K562 (cell line): ENCODE results near the gene SUSD3. TPM values are rescaled to one million over a fixed set of nuclear protein-coding genes. Genes with fewer than 3 reads are reported as not detected.

Experiments
- CBX5 ChIP-seq: IDR thresholded peaks from 2 replicates; pipeline ENCODE4 v1.6.1; 2014; ENCODE audit warnings: low read depth, borderline replicate concordance
- CEBPG ChIP-seq, 3 experiments: fragments of 200-800 bp in 1 of 3; sonication (Bioruptor generic) in 1 of 3; sonication (generic) in 1 of 3; formaldehyde crosslinking in 1 of 3; IDR thresholded peaks in 2 of 3; conservative IDR thresholded peaks in 1 of 3; 2 replicates each; pipeline versions ENCODE4 v1.6.1 to v1.8.0; 2016 to 2022; ENCODE audit warnings: missing compliant biosample characterization in 2 of 3, missing genetic modification characterization in 2 of 3, mild to moderate bottlenecking in 1 of 3, missing genetic modification reagents in 1 of 3
- FOXJ2 ChIP-seq: fragments of 200-800 bp; sonication (Bioruptor generic); IDR thresholded peaks from 2 replicates; pipeline ENCODE4 v1.6.1; 2016; ENCODE audit warnings: missing genetic modification characterization, missing compliant biosample characterization
- HDGF ChIP-seq: fragments of 450-650 bp; IDR thresholded peaks from 2 replicates; pipeline ENCODE4 v1.6.1; 2016
- HMBOX1 ChIP-seq: sonication (generic); IDR thresholded peaks from 2 replicates; pipeline ENCODE4 v1.6.1; 2016
- KAT8 ChIP-seq: fragments of 450-650 bp; IDR thresholded peaks from 2 replicates; pipeline ENCODE4 v1.6.1; 2016; ENCODE audit warnings: low read depth, mild to moderate bottlenecking
- KLF16 ChIP-seq: IDR thresholded peaks from 2 replicates; pipeline ENCODE4 v1.6.1; 2016; ENCODE audit warnings: antibody characterized with exemption
- PTTG1 ChIP-seq: fragments of 450-650 bp; IDR thresholded peaks from 2 replicates; pipeline ENCODE4 v1.6.1; 2016; ENCODE audit warnings: low read depth, mild to moderate bottlenecking, missing genetic modification characterization, missing compliant biosample characterization
- ZBTB9 ChIP-seq: fragments of 450-650 bp; formaldehyde crosslinking; IDR thresholded peaks from 2 replicates; pipeline ENCODE4 v1.4.0; 2020; ENCODE audit warnings: mild to moderate bottlenecking, moderate library complexity
- polyA plus RNA-seq, 8 experiments: library from polyadenylated mRNA; depleted of rRNA in 4 of 8; stranded (reverse) in 5 of 8; unstranded in 3 of 8; fragments of >200 nt; fragmentation: Nextera tagmentation in 2 of 8; fragmentation: Illumina TruSeq in 1 of 8; extraction: Ambion mirVana in 2 of 8; extraction: Trizol in 1 of 8; gene quantifications; 2 replicates each; pipeline versions ENCODE4 v1.2.1 to v1.2.3, GENCODE V29; 2011 to 2014; ENCODE audit warnings: inconsistent platforms in 1 of 8, missing spikeins in 1 of 8
- total RNA-seq, 7 experiments: library from RNA; depleted of rRNA in 6 of 7; stranded (reverse); fragments of >200 nt in 6 of 7; fragmentation: Illumina TruSeq in 2 of 7; extraction: Trizol in 2 of 7; gene quantifications; 2 replicates each; pipeline versions ENCODE4 v1.2.1 to v1.2.3, GENCODE V29; 2011 to 2021; ENCODE audit warnings: low replicate concordance in 1 of 7
- TF ChIP-seq, protein P1 (sequence below), 2 experiments: fragments of 450-650 bp; IDR thresholded peaks; 2 replicates each; pipeline ENCODE4 v1.6.1; 2016; ENCODE audit warnings: mild to moderate bottlenecking in 2 of 2, borderline replicate concordance in 1 of 2, low read depth in 1 of 2, moderate library complexity in 1 of 2
- TF ChIP-seq, protein P2 (sequence below): fragments of 450-650 bp; conservative IDR thresholded peaks from 2 replicates; pipeline ENCODE4 v1.6.1; 2016; ENCODE audit warnings: missing genetic modification characterization, low read depth, mild to moderate bottlenecking, control low read depth, missing compliant biosample characterization
- TF ChIP-seq, protein P3 (sequence below): fragments of 450-650 bp; formaldehyde crosslinking; conservative IDR thresholded peaks from 2 replicates; pipeline ENCODE4 v1.4.0; 2022; ENCODE audit warnings: mild to moderate bottlenecking, missing genetic modification characterization

Gene SUSD3
- total and polyA plus RNA-seq, 9 of the 15 experiments (the other 6 are each of a cell fraction or from before 2014, with no cell fraction given): 1.3 to 21.7 (median 11.4) TPM

GRCh38 chr9:93095205-93096130, 37.0 kb downstream of the SUSD3 start (continued):
- TF ChIP-seq, protein P1, sequence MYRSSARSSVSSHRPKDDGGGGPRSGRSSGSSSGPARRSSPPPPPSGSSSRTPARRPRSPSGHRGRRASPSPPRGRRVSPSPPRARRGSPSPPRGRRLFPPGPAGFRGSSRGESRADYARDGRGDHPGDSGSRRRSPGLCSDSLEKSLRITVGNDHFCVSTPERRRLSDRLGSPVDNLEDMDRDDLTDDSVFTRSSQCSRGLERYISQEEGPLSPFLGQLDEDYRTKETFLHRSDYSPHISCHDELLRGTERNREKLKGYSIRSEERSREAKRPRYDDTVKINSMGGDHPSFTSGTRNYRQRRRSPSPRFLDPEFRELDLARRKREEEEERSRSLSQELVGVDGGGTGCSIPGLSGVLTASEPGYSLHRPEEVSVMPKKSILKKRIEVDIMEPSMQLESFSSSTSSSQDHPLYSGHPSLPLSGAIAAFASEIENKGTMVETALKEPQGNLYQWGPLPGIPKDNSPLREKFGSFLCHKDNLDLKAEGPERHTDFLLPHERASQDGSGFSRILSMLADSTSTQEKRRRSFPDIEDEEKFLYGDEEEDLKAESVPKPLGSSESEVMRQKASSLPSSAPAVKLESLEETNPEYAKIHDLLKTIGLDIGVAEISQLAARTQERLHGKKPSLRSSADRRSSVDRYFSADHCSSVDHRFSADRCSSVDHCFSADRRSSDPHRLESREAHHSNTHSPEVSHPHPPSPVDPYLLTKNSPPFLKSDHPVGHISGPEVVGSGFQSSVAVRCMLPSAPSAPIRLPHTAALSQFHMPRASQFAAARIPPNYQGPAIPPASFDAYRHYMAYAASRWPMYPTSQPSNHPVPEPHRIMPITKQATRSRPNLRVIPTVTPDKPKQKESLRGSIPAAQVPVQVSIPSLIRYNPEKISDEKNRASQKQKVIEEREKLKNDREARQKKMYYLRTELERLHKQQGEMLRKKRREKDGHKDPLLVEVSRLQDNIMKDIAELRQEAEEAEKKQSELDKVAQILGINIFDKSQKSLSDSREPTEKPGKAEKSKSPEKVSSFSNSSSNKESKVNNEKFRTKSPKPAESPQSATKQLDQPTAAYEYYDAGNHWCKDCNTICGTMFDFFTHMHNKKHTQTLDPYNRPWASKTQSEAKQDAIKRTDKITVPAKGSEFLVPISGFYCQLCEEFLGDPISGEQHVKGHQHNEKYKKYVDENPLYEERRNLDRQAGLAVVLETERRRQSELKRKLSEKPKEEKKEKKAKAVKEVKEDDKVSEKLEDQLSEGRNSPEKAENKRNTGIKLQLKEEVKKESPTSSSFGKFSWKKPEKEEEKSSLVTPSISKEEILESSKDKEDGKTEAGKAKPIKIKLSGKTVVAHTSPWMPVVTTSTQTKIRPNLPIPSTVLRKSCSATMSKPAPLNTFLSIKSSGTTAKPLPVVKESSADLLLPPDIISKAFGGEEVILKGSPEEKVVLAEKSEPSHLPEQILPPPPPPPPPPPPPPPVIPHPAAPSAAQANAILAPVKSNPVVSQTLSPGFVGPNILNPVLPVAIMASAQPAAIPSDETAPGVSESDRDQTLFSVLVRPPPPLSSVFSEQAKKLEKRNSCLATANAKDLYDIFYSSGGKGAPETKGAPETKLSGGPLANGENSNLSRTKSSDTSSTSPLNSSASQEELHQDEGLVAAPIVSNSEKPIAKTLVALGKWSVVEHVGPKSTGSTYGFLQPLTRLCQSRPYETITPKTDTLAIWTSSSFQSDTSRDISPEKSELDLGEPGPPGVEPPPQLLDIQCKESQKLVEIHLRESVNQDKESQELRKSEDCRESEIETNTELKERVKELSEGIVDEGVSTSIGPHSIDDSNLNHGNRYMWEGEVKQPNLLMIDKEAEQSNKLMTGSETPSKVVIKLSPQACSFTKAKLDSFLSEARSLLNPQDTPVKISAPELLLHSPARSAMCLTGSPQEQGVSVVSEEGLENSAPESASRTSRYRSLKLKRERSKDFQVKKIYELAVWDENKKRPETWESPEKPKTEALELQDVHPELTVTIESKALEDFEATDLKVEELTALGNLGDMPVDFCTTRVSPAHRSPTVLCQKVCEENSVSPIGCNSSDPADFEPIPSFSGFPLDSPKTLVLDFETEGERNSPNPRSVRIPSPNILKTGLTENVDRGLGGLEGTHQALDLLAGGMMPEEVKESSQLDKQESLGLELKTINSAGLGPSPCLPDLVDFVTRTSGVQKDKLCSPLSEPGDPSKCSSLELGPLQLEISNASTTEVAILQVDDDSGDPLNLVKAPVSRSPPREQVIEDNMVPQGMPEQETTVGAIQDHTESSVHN (IDR thresholded peaks at IDR 0.05; ENCODE audit: borderline replicate concordance in 1 of 2, low read depth in 1 of 2): no peak
- TF ChIP-seq FOXJ2 (tag) (no peak), KAT8 (no peak), HDGF (no peak), KLF16 (no peak), ZBTB9 (CRISPR knock-in tag) (0 out of 2 replicates have a peak, but pooled peaks have one; percentile 19), CBX5 (no peak), HMBOX1 (no peak), CEBPG (CRISPR knock-in tag; IDR thresholded peaks at IDR 0.05) (no peak), CEBPG (tag; conservative IDR thresholded peaks at IDR 0.05 in 1 of 2, IDR thresholded peaks at IDR 0.05 in 1 of 2) (no peak), PTTG1 (no peak)
- TF ChIP-seq, protein P2, sequence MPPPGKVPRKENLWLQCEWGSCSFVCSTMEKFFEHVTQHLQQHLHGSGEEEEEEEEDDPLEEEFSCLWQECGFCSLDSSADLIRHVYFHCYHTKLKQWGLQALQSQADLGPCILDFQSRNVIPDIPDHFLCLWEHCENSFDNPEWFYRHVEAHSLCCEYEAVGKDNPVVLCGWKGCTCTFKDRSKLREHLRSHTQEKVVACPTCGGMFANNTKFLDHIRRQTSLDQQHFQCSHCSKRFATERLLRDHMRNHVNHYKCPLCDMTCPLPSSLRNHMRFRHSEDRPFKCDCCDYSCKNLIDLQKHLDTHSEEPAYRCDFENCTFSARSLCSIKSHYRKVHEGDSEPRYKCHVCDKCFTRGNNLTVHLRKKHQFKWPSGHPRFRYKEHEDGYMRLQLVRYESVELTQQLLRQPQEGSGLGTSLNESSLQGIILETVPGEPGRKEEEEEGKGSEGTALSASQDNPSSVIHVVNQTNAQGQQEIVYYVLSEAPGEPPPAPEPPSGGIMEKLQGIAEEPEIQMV (tag): no peak
- TF ChIP-seq, protein P3, sequence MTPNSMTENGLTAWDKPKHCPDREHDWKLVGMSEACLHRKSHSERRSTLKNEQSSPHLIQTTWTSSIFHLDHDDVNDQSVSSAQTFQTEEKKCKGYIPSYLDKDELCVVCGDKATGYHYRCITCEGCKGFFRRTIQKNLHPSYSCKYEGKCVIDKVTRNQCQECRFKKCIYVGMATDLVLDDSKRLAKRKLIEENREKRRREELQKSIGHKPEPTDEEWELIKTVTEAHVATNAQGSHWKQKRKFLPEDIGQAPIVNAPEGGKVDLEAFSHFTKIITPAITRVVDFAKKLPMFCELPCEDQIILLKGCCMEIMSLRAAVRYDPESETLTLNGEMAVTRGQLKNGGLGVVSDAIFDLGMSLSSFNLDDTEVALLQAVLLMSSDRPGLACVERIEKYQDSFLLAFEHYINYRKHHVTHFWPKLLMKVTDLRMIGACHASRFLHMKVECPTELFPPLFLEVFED (CRISPR knock-in tag): no peak
